Mucosa of descending colon (tissue), 3 donors: ENCODE data around the gene PTPRQ. TPM values are rescaled to one million over a fixed set of nuclear protein-coding genes. Genes with fewer than 3 reads are reported as not detected.

ENCODE experiments used
- ATAC-seq: fragments of 200-7000 bp; cut with Tn5 transposase; one replicate; pipeline ENCODE4 v1.9.1; 2020; ENCODE audit warnings: mild to moderate bottlenecking, moderate library complexity
- DNase-seq, 3 donors: peaks; one replicate each; pipeline ENCODE4 v3.0.0-alpha.2; 2020
- H3K36me3 ChIP-seq: fragments of 200-600 bp; one replicate; pipeline ENCODE4 v1.8.0; 2021; ENCODE audit warnings: low read depth, mild to moderate bottlenecking
- H3K4me1 ChIP-seq: fragments of 200-600 bp; one replicate; pipeline ENCODE4 v1.8.0; 2021; ENCODE audit warnings: low read depth, mild to moderate bottlenecking
- H3K4me3 ChIP-seq: fragments of 200-600 bp; one replicate; pipeline ENCODE4 v1.8.0; 2021; ENCODE audit warnings: mild to moderate bottlenecking
- H3K9me3 ChIP-seq: fragments of 200-600 bp; one replicate; pipeline ENCODE4 v1.8.0; 2021; ENCODE audit warnings: mild to moderate bottlenecking
- intact Hi-C, 2 donors: fragments of 100-400 bp; cut with DNase I in 1 of 2; cut with micrococcal nuclease in 1 of 2; formaldehyde crosslinking; loops; one replicate each; pipeline versions ENCODE4 v1.11.0 to v1.11.1; 2022; cut with DNase I, micrococcal nuclease
- total RNA-seq, 3 donors: library from RNA; stranded (reverse); fragmentation: NEBNext Ultra II Directional in 2 of 3; extraction: Animal tissue kit (Norgen Biotek cat#: 25700) in 2 of 3; gene quantifications; one replicate each; pipeline versions ENCODE4 v1.2.1 to v1.2.4, GENCODE V29; 2021 to 2023
- TF ChIP-seq, protein P1 (sequence below): fragments of 200-600 bp; IDR thresholded peaks from one replicate; pipeline ENCODE4 v1.8.0; 2022; ENCODE audit warnings: antibody characterized with exemption, mild to moderate bottlenecking
- donor health status: DM: no; HTN: no; CAD: no; lungs with moderate emphysema.
- donor health status: DM: no; HTN: no; CAD: no.
- donor health status: DM: no; HTN: yes; CAD: no.

Gene PTPRQ
- total RNA-seq, 3 donors from 2014 or later: 0.16 TPM; not detected in 2

DNA sequence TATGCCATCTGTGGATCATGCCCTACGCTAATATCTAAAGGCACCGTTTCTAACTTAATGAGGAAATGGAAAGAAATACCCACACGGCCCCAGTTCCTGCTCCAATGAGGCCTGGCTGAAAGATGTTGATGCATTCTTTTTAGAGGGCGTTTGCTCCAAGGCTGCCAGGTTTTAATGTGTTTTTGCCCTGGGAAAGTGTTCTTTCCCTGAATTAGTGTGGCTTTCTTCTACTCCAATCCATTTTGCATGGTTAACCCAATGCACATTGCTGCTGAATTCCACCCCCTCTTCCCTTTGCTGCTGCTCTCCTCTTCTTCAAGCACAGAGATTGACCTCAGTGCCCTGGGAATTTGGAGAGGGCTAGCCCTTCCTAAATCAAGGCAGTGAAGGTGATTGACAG is 273.8 kb downstream of the PTPRQ start:
- intact Hi-C loops: no loop called here
- H3K4me1 ChIP-seq: no peaks in the 10 kb centered on the region
- no peak for ATAC-seq

GRCh38 chr12:80720516-80720915 is 276.5 kb downstream of the PTPRQ start:
- TF ChIP-seq, protein P1, sequence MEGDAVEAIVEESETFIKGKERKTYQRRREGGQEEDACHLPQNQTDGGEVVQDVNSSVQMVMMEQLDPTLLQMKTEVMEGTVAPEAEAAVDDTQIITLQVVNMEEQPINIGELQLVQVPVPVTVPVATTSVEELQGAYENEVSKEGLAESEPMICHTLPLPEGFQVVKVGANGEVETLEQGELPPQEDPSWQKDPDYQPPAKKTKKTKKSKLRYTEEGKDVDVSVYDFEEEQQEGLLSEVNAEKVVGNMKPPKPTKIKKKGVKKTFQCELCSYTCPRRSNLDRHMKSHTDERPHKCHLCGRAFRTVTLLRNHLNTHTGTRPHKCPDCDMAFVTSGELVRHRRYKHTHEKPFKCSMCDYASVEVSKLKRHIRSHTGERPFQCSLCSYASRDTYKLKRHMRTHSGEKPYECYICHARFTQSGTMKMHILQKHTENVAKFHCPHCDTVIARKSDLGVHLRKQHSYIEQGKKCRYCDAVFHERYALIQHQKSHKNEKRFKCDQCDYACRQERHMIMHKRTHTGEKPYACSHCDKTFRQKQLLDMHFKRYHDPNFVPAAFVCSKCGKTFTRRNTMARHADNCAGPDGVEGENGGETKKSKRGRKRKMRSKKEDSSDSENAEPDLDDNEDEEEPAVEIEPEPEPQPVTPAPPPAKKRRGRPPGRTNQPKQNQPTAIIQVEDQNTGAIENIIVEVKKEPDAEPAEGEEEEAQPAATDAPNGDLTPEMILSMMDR: no peak
- no peaks in the 10 kb centered on the region for H3K36me3 ChIP-seq
- intact Hi-C loops: no loop called here
- no peak for ATAC-seq
- no peaks in the 10 kb centered on the region for H3K4me1 ChIP-seq
- no peak overlapping the region for H3K4me3 ChIP-seq
- DNase-seq: no peak
- H3K9me3 ChIP-seq: no peaks in the 10 kb centered on the region

More for the DNA sequence above, 273.8 kb downstream of the PTPRQ start:
- no peak overlapping the region for H3K4me3 ChIP-seq
- no peaks in the 10 kb centered on the region for H3K36me3 ChIP-seq
- DNase-seq: no peak
- TF ChIP-seq, protein P1: no peak
- no peaks in the 10 kb centered on the region for H3K9me3 ChIP-seq

- Histone ChIP-seq H3K4me3 (no peak overlapping the region), H3K4me1 (no peaks in the 10 kb centered on the region), H3K9me3 (no peaks in the 10 kb centered on the region), H3K36me3 (no peaks in the 10 kb centered on the region)
- TF ChIP-seq, protein P1: no peak
- ATAC-seq (no peak), DNase-seq (no peak)
- intact Hi-C loops: no loop called here
Observed at GRCh38 chr12:80721326-80721725, 277.3 kb downstream of the PTPRQ start.
